Gastrocnemius medialis (tissue), 4 donors: ENCODE measurements around the gene SLC45A2. TPM values are rescaled to one million over a fixed set of nuclear protein-coding genes. Genes with fewer than 3 reads are reported as not detected.

Experiments used
- ATAC-seq, 2 donors: fragments of 150-250 bp; one replicate each; pipeline ENCODE4 v1.9.1; 2016
- DNase-seq, 2 donors: peaks; one replicate each; pipeline ENCODE4 v3.0.0-alpha.2; 2019
- H3K27ac ChIP-seq, 4 donors: fragments of 200-600 bp; sonication (generic); 1 replicate in 1 of 4; 2 replicates in 3 of 4; pipeline ENCODE4 v1.5.1; 2016 to 2018; ENCODE audit warnings: mild to moderate bottlenecking in 2 of 4, moderate library complexity in 1 of 4
- H3K27me3 ChIP-seq, 3 donors: fragments of 200-600 bp; sonication (generic) in 2 of 3; 1 replicate in 1 of 3; 2 replicates in 2 of 3; pipeline versions ENCODE4 v1.5.1 to v1.6.0; 2016 to 2019; ENCODE audit warnings: mild to moderate bottlenecking in 1 of 3, moderate library complexity in 1 of 3
- H3K36me3 ChIP-seq, 2 donors: fragments of 200-600 bp; sonication (generic) in 1 of 2; one replicate each; pipeline ENCODE4 v1.5.1; 2017 to 2018
- H3K4me1 ChIP-seq, 2 donors: fragments of 200-600 bp; sonication (generic) in 1 of 2; one replicate each; pipeline ENCODE4 v1.5.1; 2016 to 2017; ENCODE audit warnings: mild to moderate bottlenecking in 2 of 2
- H3K4me3 ChIP-seq, 4 donors: fragments of 200-600 bp; sonication (generic) in 3 of 4; 1 replicate in 1 of 4; 2 replicates in 3 of 4; pipeline ENCODE4 v1.5.1; 2016 to 2019; ENCODE audit warnings: mild to moderate bottlenecking in 2 of 4
- H3K9me3 ChIP-seq, 3 donors: fragments of 200-600 bp; sonication (generic) in 2 of 3; 1 replicate in 1 of 3; 2 replicates in 2 of 3; pipeline ENCODE4 v1.5.1; 2016 to 2019
- CTCF ChIP-seq, 5 experiments: fragments of 450-650 bp in 3 of 5; fragments of 200-600 bp in 2 of 5; sonication (generic) in 2 of 5; IDR thresholded peaks in 4 of 5; conservative IDR thresholded peaks in 1 of 5; 1 replicate in 4 of 5; 2 replicates in 1 of 5; pipeline ENCODE4 v1.5.1; 2016 to 2019; ENCODE audit warnings: antibody characterized with exemption in 5 of 5, mild to moderate bottlenecking in 3 of 5, moderate library complexity in 3 of 5
- POLR2A ChIP-seq, 2 donors: fragments of 450-650 bp; IDR thresholded peaks; one replicate each; pipeline ENCODE4 v1.6.1; 2017; ENCODE audit warnings: antibody characterized with exemption in 2 of 2, mild to moderate bottlenecking in 2 of 2, moderate library complexity in 2 of 2
- in situ Hi-C, 4 donors: fragments of 200-750 bp; cut with MboI; loops; one replicate each; pipeline versions ENCODE4 v1.15.0 to v1.8.0; 2017; ENCODE audit warnings: low sequenced_read_pairs in 4 of 4
- intact Hi-C: fragments of 100-400 bp; cut with DNase I; formaldehyde crosslinking; loops from one replicate; pipeline ENCODE4 v1.15.1; 2023; ENCODE audit warnings: low total_unique reads
- total RNA-seq, 4 donors: library from RNA; depleted of rRNA; stranded (reverse); fragments of >200 nt; gene quantifications; one replicate each; pipeline versions ENCODE4 v1.1.0 to v1.2.3, GENCODE V29; 2016

SLC45A2 gene
- total RNA-seq, 4 donors from 2014 or later = not detected

GRCh38 chr5:34028349-34028748 lies 43.9 kb upstream of the SLC45A2 start:
- Histone ChIP-seq H3K36me3 (no peaks in the 10 kb centered on the region), H3K27ac (no peak overlapping the region), H3K4me3 (no peak overlapping the region), H3K4me1 (no peaks in the 10 kb centered on the region), H3K9me3 (no peaks in the 10 kb centered on the region), H3K27me3 (no peaks in the 10 kb centered on the region)
- intact Hi-C loops = no loop called here
- no peak for DNase-seq
- TF ChIP-seq POLR2A (IDR thresholded peaks at IDR 0.05) (no peak), CTCF (IDR thresholded peaks at IDR 0.05 in 4 of 5, conservative IDR thresholded peaks at IDR 0.05 in 1 of 5) (no peak)
- in situ Hi-C loops = no loop called here
- ATAC-seq = no peak

GRCh38 chr5:34026089-34026761 lies 41.7 kb upstream of the SLC45A2 start:
- TF ChIP-seq CTCF (IDR thresholded peaks at IDR 0.05 in 4 of 5, conservative IDR thresholded peaks at IDR 0.05 in 1 of 5) (no peak), POLR2A (IDR thresholded peaks at IDR 0.05) (no peak)
- no peak for ATAC-seq
- H3K9me3 ChIP-seq = no peaks in the 10 kb centered on the region

GRCh38 chr5:34022121-34022705 lies 37.7 kb upstream of the SLC45A2 start:
- DNase-seq (no peak), ATAC-seq (no peak)
- Histone ChIP-seq H3K27me3 (no peaks in the 10 kb centered on the region), H3K36me3 (no peaks in the 10 kb centered on the region), H3K4me1 (no peaks in the 10 kb centered on the region), H3K27ac (no peak overlapping the region), H3K4me3 (no peak overlapping the region), H3K9me3 (no peaks in the 10 kb centered on the region)
- TF ChIP-seq CTCF (IDR thresholded peaks at IDR 0.05 in 4 of 5, conservative IDR thresholded peaks at IDR 0.05 in 1 of 5) (no peak), POLR2A (IDR thresholded peaks at IDR 0.05) (no peak)
- in situ Hi-C loops = loop anchor here in 3 of 4 donors (25.0 kb wide), 2 partner anchors 440 to 890 kb away; partner anchors contain the start of genes BRIX1 (in 2 of the 3) and RAD1 (in 2 of the 3)
- intact Hi-C loops = no loop called here

More at GRCh38 chr5:34026089-34026761, 41.7 kb upstream of the SLC45A2 start:
- Histone ChIP-seq H3K4me3 (no peak overlapping the region), H3K36me3 (no peaks in the 10 kb centered on the region), H3K4me1 (no peaks in the 10 kb centered on the region), H3K27ac (no peak overlapping the region), H3K27me3 (no peaks in the 10 kb centered on the region)
- in situ Hi-C loops (no loop called here), intact Hi-C loops (no loop called here)
- DNase-seq = no peak

GRCh38 chr5:34021334-34021733 lies 36.8 kb upstream of the SLC45A2 start:
- intact Hi-C loops = no loop called here

More at GRCh38 chr5:34021334-34021733, 36.8 kb upstream of the SLC45A2 start:
- Histone ChIP-seq H3K27me3 (no peaks in the 10 kb centered on the region), H3K4me3 (no peak overlapping the region), H3K27ac (no peak overlapping the region), H3K36me3 (no peaks in the 10 kb centered on the region), H3K4me1 (no peaks in the 10 kb centered on the region), H3K9me3 (no peaks in the 10 kb centered on the region)
- no peak for ATAC-seq
- DNase-seq = no peak
- TF ChIP-seq CTCF (IDR thresholded peaks at IDR 0.05 in 4 of 5, conservative IDR thresholded peaks at IDR 0.05 in 1 of 5) (no peak), POLR2A (IDR thresholded peaks at IDR 0.05) (no peak)
- in situ Hi-C loops = loop anchor here in 3 of 4 donors (25.0 kb wide), 2 partner anchors 441 to 891 kb away; partner anchors contain the start of genes BRIX1 (in 2 of the 3) and RAD1 (in 2 of the 3)
